GM19467 (cell line): ENCODE data around the gene NOCT.
"Not testable (repeated sequence)": the region's sequence is repeated elsewhere in the genome, so short reads cannot be mapped to it uniquely, and the experiment has no call there.

Source experiments
- ATAC-seq: cut with Tn5 transposase; IDR thresholded peaks from one replicate; pipeline ENCODE4 v1.9.1; 2021; ENCODE audit warnings: mild to moderate bottlenecking, moderate library complexity; ENCODE audit not compliant: unreplicated experiment

NOCT gene

GRCh38 chr4:139009702-139010101 is 5.9 kb upstream of the NOCT start:
- ATAC-seq, result no peak

DNA sequence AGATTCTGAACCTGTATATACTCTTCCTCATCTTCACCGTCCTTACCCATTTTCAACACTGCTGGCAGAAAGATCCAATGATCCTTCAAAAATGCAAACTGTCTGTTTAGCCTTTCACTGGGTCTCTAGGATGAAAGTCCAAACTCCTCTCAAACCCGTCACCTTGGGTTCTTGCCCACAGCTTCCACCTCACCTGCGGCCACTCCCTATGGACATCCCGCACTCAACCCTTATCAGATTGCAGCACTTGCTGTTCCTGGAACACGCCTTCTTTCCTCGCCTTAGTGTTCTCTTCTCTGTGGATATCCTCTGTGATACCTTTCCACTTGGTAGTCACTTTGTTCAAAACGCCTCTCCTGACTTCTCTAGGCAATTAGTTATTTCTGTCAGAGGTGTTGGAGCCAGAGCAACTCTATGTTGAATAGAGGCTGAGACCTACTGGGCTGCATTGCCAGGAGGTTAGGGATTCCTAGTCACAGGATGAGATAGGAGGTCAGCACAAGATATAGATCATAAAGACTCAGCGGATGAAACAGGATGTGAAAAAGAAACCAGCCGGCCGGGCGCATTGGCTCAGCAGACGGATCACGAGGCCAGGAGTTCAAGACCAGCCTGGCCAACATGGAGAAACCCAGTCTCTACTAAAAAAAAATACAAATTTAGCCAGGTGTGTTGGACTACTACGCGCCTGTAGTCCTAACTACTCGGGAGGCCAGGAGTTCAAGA is 4.2 kb upstream of the NOCT start:
- no peak for ATAC-seq

GRCh38 chr4:139014371-139015268 is 961 bp upstream of the NOCT start:
- ATAC-seq, result no peak

- ATAC-seq, result peak; percentile 41
Observed at GRCh38 chr4:139015948-139016471, 429 bp downstream of the NOCT start.

DNA sequence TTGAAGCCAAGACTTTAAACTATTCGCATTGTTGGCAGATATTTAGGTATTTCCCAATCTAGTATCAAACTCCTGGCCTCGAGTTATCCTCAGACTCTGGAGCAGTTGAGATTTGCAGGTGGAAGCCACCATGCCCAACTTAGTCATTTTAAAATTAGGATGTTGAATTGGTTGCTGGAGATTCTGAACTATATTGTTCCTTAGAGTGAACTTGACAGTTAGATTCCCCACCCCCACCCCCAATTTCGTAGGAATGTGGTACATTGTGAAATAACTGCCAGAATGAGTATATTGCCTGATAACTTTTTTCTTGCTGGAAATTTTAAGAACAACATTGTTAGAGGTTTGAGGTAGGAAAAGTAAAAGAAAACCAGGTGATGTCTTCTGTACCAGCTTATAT is 2.3 kb downstream of the NOCT start:
- no peak for ATAC-seq

- no peak for ATAC-seq
Observed at GRCh38 chr4:139018501-139018900, 2.9 kb downstream of the NOCT start.

DNA sequence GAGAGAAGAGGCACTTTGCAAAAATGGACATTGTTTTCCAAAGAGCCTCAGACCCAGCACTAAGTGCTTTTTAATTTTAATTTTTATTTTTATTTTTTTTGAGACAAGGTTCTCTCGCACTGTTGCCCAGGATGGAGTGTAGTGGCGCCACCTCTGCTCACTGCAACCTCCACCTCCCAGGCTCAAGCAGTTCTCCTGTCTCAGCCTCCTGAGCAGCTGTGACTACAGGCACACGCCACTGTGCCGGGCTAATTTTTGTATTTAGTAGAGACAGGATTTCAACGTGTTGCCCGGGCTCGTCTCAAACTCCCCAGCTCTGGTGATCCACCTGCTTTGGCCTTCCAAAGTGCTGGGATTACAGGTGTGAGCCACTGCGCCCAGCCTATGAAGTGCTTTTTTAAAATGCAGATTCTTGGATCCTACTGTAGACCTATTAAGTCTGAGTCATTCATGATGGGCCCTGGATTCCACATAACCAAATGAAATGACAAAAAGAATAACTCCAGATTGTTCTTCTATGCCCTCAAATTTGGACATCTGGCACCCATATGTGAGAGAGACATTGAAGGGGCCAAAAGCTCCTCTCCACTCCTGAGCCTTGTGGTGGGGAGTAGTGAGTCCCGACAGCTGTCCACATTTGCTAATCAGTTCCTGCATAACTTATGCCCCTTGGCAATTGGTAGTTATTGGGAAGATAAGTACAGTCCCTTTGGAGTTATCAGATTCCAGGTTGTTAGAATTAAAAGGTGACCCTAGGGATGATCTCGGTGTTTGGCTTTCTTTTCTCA is 3.6 kb downstream of the NOCT start:
- ATAC-seq, result no peak

DNA sequence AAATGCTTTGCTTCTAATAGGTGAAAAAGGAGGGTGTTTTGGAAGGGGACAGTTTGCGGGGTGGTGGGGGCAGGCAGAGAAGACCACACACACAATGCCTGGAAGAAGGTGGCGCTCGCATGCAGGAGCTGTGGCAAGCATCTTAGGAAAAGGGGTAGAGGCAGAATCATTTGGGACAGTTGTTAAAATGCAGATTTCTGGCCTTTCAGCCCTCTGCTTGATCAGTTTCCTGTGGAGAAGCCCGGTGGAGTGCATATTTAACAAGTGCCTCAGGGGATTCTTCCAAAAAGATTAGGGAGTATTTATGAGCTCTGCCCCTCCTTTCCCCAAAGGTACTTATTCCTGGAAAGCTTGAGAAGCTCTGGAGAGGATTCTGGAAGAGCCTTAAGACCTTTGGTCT is 4.8 kb downstream of the NOCT start:
- ATAC-seq, result no peak

DNA sequence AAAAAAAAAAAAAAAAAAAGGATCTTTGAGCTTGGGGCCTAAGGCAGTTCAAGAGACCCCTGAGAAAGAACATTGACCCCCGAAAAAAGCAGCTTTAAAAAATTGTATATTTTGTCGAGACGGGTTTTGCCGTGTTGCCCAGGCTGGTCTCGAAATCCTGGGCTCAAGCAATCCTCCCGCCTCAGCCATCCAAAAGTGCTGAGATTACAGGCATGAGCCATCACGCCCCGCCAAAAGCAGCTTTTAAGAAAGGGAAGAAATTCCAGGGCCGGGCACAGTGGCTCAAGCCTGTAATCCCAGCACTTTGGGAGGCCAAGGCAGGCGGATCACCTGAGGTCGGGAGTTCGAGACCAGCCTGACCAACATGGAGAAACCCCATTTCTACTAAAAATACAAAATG is 5.5 kb downstream of the NOCT start:
- not testable (repeated sequence) for ATAC-seq

DNA sequence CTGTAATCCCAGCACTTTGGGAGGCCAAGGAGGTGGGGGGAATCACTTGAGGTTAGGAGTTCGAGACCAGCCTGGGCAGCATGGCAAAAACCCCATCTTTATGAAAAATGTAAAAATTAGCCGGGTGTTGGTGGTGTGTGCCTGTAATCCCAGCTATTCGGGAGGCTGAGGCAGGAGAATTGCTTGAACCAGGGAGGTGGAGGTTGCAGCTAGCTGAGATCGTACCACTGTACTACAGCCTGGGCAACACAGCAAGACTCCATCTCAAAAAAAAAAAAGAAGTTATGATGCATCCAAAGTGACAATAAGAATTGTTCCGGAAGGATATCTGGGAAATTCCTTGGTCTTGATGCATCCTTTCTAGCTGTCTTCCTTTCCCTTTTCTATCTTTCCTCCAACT is 7.3 kb downstream of the NOCT start:
- no peak for ATAC-seq

- no peak for ATAC-seq
Observed at GRCh38 chr4:139024686-139025085, 9.1 kb downstream of the NOCT start.

- ATAC-seq, result no peak
Observed at GRCh38 chr4:139025841-139026240, 10.3 kb downstream of the NOCT start.

GRCh38 chr4:139027776-139028175 is 12.2 kb downstream of the NOCT start:
- no peak for ATAC-seq

GRCh38 chr4:139028191-139028661 is 12.6 kb downstream of the NOCT start:
- no peak for ATAC-seq

DNA sequence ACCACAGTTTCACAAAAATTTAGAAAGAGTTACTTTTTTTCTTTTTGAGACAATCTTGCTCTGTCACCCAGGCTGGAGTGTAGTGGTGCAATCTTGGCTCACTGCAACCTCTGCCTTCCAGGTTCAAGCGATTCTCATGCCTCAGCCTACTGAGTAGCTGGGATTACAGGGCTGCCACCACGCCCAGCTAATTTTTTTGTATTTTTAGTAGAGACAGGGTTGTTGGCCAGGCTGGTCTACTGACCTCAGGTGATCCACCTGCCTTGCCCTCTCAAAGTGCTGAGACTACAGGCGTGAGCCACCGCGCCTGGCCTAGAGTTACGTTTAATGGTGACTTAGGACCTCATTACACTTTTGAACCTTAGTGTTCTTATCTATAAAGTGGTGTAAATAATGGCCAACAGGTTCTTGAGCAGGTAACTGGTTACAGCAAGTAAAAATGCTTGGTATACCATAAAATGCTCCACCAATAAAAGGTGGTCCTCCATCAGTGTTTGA is 14.3 kb downstream of the NOCT start:
- not testable (repeated sequence) for ATAC-seq

DNA sequence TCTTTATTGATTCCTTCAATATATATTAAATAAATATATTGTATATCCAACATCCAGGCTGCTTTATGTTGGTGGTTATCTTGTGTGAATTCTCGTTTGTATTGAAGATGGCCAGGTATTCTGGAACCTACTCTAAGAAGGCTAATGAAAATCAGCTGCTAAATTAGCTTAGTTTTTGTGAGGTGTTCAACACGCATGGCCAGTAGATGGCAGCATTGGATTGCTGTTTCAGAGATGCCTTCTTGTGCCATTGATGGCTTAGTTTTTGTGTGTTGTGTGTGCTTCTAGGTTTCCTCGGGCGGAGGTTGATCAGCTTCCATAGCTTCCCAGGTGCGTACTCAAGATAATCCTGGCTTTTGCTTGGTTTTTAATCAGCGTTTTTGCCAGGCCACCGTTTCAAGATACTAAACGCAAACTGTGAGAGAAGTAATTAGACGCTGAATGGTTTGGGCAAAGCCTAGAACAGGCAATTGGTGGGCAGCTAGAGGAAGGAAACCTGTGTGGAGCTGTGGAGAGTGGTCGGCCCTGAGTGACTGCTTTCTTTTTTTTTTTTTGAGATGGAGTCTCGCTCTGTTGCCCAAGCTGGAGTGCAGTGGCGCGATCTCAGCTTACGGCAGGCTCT is 15.1 kb downstream of the NOCT start:
- ATAC-seq, result peak; percentile 53

DNA sequence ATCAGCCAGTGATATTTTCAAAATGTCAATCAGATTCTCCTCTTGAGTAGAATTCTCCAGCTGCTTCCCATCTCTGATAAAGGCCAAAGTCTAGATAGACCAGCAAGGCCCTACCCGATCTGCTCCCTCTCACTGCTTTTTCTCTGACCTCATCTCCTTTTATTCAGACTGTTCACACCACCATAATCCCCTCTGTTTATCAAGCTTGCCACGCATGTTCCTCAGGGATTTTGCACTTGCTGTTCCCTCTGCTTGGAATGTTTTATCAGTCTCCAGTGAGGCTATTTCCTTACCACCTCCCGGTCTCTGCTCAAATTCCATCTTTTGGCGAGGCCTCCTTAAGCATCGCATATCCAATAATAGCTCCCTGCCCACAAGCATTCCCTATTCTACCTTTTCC is 20.1 kb downstream of the NOCT start:
- ATAC-seq, result no peak

DNA sequence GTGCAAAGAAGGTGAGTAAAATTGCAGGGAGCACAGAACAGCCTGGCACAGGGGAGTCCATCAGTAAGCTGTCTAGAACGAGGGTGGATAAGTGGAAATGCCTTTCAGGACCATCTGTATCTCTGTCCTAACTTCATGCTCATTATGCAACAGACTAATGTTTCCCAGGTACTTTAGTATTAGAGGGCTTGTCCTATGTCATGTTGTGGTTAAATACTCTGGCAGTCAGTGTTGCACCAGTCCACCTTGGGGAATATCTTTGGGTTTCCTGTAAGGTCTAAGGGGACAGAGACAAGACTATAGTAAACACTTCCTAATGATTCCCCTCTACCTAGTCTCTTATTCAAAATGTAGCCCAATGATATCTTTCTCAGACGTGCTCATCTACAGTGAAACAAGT is 21.3 kb downstream of the NOCT start:
- no peak for ATAC-seq

DNA sequence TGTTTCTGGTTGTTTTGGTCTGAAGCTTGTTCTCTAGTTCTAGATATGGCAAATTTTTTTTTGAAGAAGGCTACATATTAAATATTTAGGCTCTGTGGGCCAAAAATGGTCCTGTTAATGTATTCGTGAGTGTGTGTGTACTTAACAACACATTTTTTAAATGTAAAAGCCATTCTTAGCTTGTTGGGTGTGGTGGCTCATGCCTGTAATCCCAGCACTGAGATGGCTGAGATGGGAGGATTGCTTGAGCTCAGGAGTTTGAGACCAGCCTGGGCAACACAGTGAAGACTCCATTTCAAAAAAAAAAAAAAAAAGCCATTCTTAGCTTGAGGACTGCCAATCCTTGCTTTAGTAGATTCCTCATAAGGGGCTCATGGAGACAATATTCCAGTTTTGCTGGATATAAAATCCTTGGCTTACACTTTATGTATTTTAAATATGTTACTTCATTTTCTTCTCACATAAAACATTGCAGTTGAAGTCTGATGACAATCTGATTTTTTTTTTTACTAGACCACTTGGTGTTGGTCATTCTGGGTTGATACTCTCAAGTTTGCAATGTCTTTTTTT is 23.4 kb downstream of the NOCT start:
- no peak for ATAC-seq

GRCh38 chr4:139042981-139043460 is 27.4 kb downstream of the NOCT start:
- no peak for ATAC-seq
